BE2C (cell line): ENCODE measurements around the gene HSD17B14.

Experiments used
- DNase-seq: peaks from one replicate; pipeline ENCODE4 v3.0.0-alpha.2; 2020
- H3K27me3 ChIP-seq: fragments of 250-450 bp; sonication (Bioruptor Pico); 2 replicates; pipeline ENCODE4 v1.5.1; 2020; ENCODE audit warnings: mild to moderate bottlenecking
- H3K36me3 ChIP-seq: fragments of 250-450 bp; sonication (Bioruptor Pico); 2 replicates; pipeline ENCODE4 v1.5.1; 2020; ENCODE audit warnings: mild to moderate bottlenecking
- H3K4me1 ChIP-seq: fragments of 250-450 bp; sonication (Bioruptor Pico); 2 replicates; pipeline ENCODE4 v1.5.1; 2020
- H3K4me3 ChIP-seq: 2 replicates; pipeline ENCODE4 v1.5.1; 2011; ENCODE audit warnings: low read depth, low read length
- H3K9me3 ChIP-seq: fragments of 250-450 bp; sonication (Bioruptor Pico); 2 replicates; pipeline ENCODE4 v1.5.1; 2020
- CTCF ChIP-seq: IDR thresholded peaks from 2 replicates; pipeline ENCODE4 v1.5.1; 2012; ENCODE audit warnings: mild to moderate bottlenecking, low read depth, low read length

Gene HSD17B14

DNA sequence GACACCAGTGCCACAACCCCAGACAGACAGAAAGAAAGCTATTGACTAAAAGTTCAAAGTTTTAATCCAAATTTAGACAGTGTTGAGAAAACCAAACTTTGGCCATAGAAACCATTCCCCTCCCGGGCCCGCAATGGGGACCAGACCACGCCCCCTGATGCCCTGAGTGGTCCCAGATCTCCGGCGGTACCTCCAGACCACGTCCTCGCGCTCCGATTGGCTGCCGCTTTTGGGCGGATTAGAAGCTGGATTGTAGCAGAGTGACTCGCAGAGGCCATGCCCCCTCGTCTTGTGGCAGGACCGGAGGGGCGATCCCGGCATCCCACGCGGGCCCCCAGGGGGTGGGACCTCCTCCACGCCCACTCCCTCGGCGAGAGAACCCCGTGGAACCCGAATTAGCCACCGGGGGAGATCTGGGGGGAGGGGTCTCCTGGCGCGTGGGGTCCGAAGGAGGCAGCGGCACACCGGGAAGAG, 797 bp upstream of the HSD17B14 start:
- Histone ChIP-seq H3K4me3 (peak overlapping the region; percentile 63), H3K9me3 (no peaks in the 10 kb centered on the region), H3K36me3 (no peaks in the 10 kb centered on the region), H3K4me1 (no peaks in the 10 kb centered on the region), H3K27me3 (no peaks in the 10 kb centered on the region)
- no peak for TF ChIP-seq CTCF
- DNase-seq = peak; percentile 96

DNA sequence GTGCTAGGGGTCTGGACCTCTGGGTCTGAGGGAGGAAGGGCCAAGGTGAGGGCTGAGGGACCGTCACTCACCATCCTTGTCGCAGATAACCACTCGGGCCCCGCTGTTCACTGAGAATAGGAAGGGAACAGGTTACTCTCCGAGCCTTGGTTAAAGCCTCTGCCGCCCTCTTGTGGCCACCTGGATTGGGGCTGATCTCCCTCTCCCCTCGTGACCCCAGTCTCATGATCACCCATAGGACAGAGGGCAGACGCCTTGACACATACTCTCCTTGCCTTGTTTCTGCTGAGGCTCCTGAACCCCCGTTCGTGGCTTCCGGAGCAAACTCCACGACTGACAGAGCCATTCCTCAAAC, 580 bp downstream of the HSD17B14 start:
- H3K36me3 ChIP-seq = no peaks in the 10 kb centered on the region
- H3K9me3 ChIP-seq = no peaks in the 10 kb centered on the region
- no peaks in the 10 kb centered on the region for H3K27me3 ChIP-seq
- TF ChIP-seq CTCF = peak; percentile 94
- DNase-seq = peak; percentile 95
- no peaks in the 10 kb centered on the region for H3K4me1 ChIP-seq
- H3K4me3 ChIP-seq = peak overlapping the region; percentile 63

- no peaks in the 10 kb centered on the region for H3K4me1 ChIP-seq
- no peaks in the 10 kb centered on the region for H3K9me3 ChIP-seq
- H3K27me3 ChIP-seq = no peaks in the 10 kb centered on the region
- no peak overlapping the region for H3K4me3 ChIP-seq
- no peak for DNase-seq
- TF ChIP-seq CTCF = no peak
- H3K36me3 ChIP-seq = no peaks in the 10 kb centered on the region
These were observed 2.3 kb downstream of the HSD17B14 start for GRCh38 chr19:48833977-48834376.

GRCh38 chr19:48833049-48833448, 3.2 kb downstream of the HSD17B14 start:
- Histone ChIP-seq H3K4me3 (no peak overlapping the region), H3K9me3 (no peaks in the 10 kb centered on the region), H3K36me3 (no peaks in the 10 kb centered on the region), H3K27me3 (no peaks in the 10 kb centered on the region), H3K4me1 (no peaks in the 10 kb centered on the region)
- TF ChIP-seq CTCF = no peak
- DNase-seq = no peak

DNA sequence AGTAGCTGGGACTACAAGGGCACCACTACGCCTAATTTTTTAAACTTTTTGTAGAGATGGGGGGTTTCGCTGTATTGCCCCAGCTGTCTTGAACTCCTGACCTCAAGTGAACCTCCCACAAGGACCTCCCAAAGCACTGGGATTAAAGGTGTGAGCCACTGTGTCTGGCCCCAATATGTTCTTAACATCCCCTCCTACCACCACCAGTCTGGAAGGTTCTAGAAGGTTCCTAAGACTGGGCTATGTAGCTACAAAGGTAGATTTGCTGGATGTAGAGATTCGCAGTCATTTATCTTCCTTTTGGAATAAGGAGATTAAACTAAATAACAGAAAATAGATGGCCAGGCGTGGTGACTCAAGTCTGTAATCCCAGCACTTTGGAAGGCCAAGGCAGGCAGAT, 5.3 kb downstream of the HSD17B14 start:
- TF ChIP-seq CTCF = no peak
- no peaks in the 10 kb centered on the region for H3K9me3 ChIP-seq
- H3K4me1 ChIP-seq = no peaks in the 10 kb centered on the region
- H3K27me3 ChIP-seq = no peaks in the 10 kb centered on the region
- H3K4me3 ChIP-seq = no peak overlapping the region
- H3K36me3 ChIP-seq = no peaks in the 10 kb centered on the region
- no peak for DNase-seq

GRCh38 chr19:48830088-48830487, 6.2 kb downstream of the HSD17B14 start:
- H3K27me3 ChIP-seq = no peaks in the 10 kb centered on the region
- H3K36me3 ChIP-seq = no peaks in the 10 kb centered on the region
- no peak for DNase-seq

More at GRCh38 chr19:48830088-48830487, 6.2 kb downstream of the HSD17B14 start:
- Histone ChIP-seq H3K4me1 (no peaks in the 10 kb centered on the region), H3K4me3 (no peak overlapping the region), H3K9me3 (no peaks in the 10 kb centered on the region)
- TF ChIP-seq CTCF = no peak
